SKM-1 treated with dmso at 0.1 percent for 144 hours (cell line): ENCODE data around the gene ATP5PD.

Experiments used
- DNase-seq: peaks from one replicate; lab custom pipeline; 2025; ENCODE audit not compliant: unreplicated experiment; lab: John Stamatoyannopoulos, UW

Gene ATP5PD

GRCh38 chr17:75001915-75002843, 44.6 kb downstream of the ATP5PD start:
- DNase-seq, result no peak

- DNase-seq, result no peak
These were observed 47.2 kb downstream of the ATP5PD start for GRCh38 chr17:74999523-74999922.

DNA sequence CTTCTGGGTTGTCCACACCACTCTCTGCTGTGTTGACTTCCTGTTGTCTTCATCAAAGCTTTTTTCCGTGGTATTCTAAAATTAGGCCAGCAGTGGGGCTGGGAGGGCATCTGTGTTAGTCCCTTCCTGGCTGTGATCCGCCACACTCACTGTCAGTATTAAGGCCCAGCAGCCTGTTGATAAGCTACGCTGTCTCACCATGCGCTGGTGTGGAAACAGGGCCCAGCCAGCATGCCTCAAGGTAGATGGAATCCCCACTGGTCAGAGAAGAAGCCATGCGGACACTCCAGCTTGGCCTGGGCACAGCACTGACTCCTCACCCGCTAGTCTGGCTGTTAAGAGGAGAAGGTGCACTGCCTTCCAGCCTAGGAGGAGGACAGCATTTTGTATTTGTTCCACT, 48.0 kb downstream of the ATP5PD start:
- DNase-seq, result no peak

DNA sequence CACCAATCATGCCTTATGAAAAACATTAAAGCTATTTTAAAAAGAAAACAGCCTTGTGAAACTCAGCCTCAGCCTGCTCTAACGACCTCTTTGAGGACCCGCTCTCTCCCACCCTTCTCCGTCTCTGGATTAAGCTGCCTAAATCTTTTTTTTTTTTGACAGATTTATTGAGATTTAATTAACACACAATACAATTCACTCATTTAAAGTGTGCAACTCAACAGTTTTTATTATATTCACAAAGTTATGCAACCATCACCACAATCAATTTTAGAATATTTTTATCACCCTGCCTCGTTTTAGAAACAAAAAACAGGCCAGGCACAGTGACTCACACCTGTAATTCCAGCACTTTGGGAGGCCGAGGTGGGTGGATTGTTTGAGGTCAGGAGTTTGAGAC, 50.9 kb downstream of the ATP5PD start:
- DNase-seq, result no peak

DNA sequence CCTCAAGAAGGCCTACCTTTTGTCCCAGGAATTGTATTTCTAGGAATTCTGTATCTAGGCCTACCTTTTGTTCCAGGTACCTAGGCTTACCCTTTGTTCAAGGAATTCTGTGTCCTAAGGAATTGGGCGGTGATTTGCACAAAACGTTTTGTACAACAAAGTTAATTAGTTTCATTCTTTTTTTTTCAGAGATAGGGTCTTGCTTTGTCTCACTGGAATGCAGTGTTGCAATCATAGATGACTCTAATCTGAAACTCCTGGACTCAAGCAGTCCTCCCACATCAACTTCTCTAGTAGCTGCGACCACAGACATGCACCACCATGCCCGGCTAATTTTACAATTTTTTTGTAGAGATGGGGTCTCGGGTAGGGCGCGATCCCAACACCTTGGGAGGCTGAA, 52.3 kb downstream of the ATP5PD start:
- DNase-seq, result no peak

DNA sequence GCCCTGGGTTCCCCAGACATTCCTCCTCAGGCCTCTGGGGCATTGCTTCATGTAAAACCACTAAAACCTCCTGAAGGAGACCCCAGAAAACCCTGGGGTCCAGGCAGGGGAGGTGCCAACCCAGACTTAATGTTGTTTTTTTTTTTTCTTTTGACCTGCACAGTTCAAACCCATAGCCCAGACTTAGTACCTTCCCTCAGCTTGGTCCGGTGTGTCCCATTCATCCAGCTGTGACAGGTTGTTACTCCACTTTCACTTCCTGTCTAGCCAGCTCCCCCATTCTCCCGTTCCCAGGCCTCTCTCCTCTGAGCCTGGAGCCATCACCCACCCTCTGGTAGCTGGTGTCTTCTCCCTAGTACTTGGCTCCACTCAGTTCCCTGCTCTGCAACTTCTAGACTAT, 54.5 kb downstream of the ATP5PD start:
- DNase-seq, result no peak

GRCh38 chr17:74990581-74991105, 56.1 kb downstream of the ATP5PD start:
- no peak for DNase-seq
